ENCODE results near the gene ZFAND3. TPM values are rescaled to one million over a fixed set of nuclear protein-coding genes. Genes with fewer than 3 reads are reported as not detected.

The ZFAND3 gene
- total and polyA plus RNA-seq, 2 donors (not counting 1 experiment from before 2014, with no cell fraction given): 13.5 to 58.3 TPM

- peaks cover 3 to 22% of the 10 kb centered on the region in 2 donors for H3K4me1 ChIP-seq (ENCODE audit: control insufficient read depth in 2 of 2, insufficient read depth in 2 of 2, low read length in 2 of 2)
- ChIA-PET CTCF (interaction anchor here (0.6 to 1.1 kb wide), 2 partner anchors 41 to 68 kb away, joined by 3 read pairs; no protein-coding TSS in a partner anchor), POLR2A (no interaction called here)
- H3K4me3 ChIP-seq (ENCODE audit: control extremely low read depth in 1 of 5, extremely low read depth in 1 of 5, insufficient read depth in 1 of 5, low read depth in 2 of 5, low read length in 4 of 5): no peak overlapping the region
- peak overlapping the region; percentile 51 for H3K27ac Mint-ChIP-seq
- H3K36me3 ChIP-seq (replicated peaks in 1 of 2; ENCODE audit: control extremely low read depth in 1 of 2, control insufficient read depth in 1 of 2, extremely low read depth in 1 of 2, insufficient read depth in 2 of 2, low read length in 1 of 2): no peaks in the 10 kb centered on the region
- no peaks in the 10 kb centered on the region for H3K9me3 Mint-ChIP-seq (ENCODE audit: insufficient read depth)
- H4K20me1 ChIP-seq (ENCODE audit: control insufficient read depth, insufficient read depth, low read length, poor library complexity, severe bottlenecking): peaks cover 80% of the 10 kb centered on the region
- no peak for TF ChIP-seq EZH2 (IDR thresholded peaks at IDR 0.05; ENCODE audit: borderline replicate concordance, insufficient read depth, low read depth, low read length, poor library complexity, severe bottlenecking)
- TF ChIP-seq CTCF (IDR thresholded peaks at IDR 0.05): no peak
- H3K4me2 ChIP-seq (replicated peaks; ENCODE audit: low read depth, low read length, poor library complexity, severe bottlenecking): peak overlapping the region; percentile 14
- intact Hi-C loops (cut with micrococcal nuclease): loop anchor here (5.0 kb wide), 1 partner anchor 35 kb away; no protein-coding TSS in a partner anchor
- no peaks in the 10 kb centered on the region for H3K27me3 ChIP-seq (replicated peaks in 1 of 4; ENCODE audit: control extremely low read depth in 1 of 4, control insufficient read depth in 3 of 4, insufficient read depth in 4 of 4, low read length in 3 of 4)
- ATAC-seq (ENCODE audit: low read depth) (no peak), DNase-seq (no peak)
- no peaks in the 10 kb centered on the region for H3K27me3 Mint-ChIP-seq
- peaks cover 91% of the 10 kb centered on the region for H3K79me2 ChIP-seq (ENCODE audit: control insufficient read depth, insufficient read depth, low read length)
- peaks cover 57% of the 10 kb centered on the region for H3K4me1 Mint-ChIP-seq
- no peaks in the 10 kb centered on the region for H3K9me3 ChIP-seq (ENCODE audit: control extremely low read depth in 1 of 3, control insufficient read depth in 2 of 3, insufficient read depth in 1 of 3, low read length in 2 of 3)
- WGBS (ENCODE audit: insufficient coverage): no CpG with 5 or more reads among the region's 3 CpGs
- no peak overlapping the region for H3K27ac ChIP-seq (ENCODE audit: low read length in 2 of 2)
- H3K9ac ChIP-seq (ENCODE audit: low read length): peak overlapping the region; percentile 1
- H3K4me3 Mint-ChIP-seq: peak overlapping the region; percentile 67
- H2AFZ ChIP-seq (ENCODE audit: insufficient read depth, low read depth, low read length, poor library complexity, severe bottlenecking): no peak overlapping the region
Observed at GRCh38 chr6:37942606-37943376, 123.3 kb downstream of the ZFAND3 start.
